Measurements from ENCODE around the gene CES5A.
"Not testable (repeated sequence)": the region's sequence is repeated elsewhere in the genome, so short reads cannot be mapped to it uniquely, and the experiment has no call there.

The CES5A gene

DNA sequence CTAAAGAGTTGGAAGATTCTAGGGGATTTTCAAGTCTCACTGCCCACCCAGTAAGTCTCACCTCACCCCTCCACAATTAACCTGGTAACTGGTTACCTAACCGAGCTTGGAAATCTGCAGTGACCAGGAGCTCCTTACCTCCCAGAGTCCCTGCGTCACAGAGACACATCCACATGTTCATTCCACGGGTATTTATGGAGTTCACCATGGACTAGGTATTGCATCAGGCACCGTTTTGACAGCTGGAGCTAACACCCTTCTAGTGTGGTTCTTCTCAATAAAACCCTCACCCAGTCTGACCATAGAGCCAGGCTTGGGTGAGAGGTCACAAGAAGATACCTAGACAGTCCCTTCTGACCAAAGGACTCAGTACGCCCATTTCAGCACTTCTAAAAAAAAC, 2.1 kb downstream of the CES5A start:
- no peaks in the 10 kb centered on the region for H3K9me3 ChIP-seq
- no peaks in the 10 kb centered on the region for H3K27me3 ChIP-seq
- TF ChIP-seq, protein P1, sequence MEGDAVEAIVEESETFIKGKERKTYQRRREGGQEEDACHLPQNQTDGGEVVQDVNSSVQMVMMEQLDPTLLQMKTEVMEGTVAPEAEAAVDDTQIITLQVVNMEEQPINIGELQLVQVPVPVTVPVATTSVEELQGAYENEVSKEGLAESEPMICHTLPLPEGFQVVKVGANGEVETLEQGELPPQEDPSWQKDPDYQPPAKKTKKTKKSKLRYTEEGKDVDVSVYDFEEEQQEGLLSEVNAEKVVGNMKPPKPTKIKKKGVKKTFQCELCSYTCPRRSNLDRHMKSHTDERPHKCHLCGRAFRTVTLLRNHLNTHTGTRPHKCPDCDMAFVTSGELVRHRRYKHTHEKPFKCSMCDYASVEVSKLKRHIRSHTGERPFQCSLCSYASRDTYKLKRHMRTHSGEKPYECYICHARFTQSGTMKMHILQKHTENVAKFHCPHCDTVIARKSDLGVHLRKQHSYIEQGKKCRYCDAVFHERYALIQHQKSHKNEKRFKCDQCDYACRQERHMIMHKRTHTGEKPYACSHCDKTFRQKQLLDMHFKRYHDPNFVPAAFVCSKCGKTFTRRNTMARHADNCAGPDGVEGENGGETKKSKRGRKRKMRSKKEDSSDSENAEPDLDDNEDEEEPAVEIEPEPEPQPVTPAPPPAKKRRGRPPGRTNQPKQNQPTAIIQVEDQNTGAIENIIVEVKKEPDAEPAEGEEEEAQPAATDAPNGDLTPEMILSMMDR (IDR thresholded peaks at IDR 0.05) = no peak
- H3K4me3 ChIP-seq (ENCODE audit: low read depth in 1 of 2, low read length in 1 of 2) = no peak overlapping the region
- no peaks in the 10 kb centered on the region for H3K36me3 ChIP-seq
- no peak overlapping the region for H3K27ac ChIP-seq
- no peaks in the 10 kb centered on the region for H3K4me1 ChIP-seq (ENCODE audit: control insufficient read depth in 1 of 2, insufficient read depth in 1 of 2, low read depth in 1 of 2, low read length in 1 of 2)

DNA sequence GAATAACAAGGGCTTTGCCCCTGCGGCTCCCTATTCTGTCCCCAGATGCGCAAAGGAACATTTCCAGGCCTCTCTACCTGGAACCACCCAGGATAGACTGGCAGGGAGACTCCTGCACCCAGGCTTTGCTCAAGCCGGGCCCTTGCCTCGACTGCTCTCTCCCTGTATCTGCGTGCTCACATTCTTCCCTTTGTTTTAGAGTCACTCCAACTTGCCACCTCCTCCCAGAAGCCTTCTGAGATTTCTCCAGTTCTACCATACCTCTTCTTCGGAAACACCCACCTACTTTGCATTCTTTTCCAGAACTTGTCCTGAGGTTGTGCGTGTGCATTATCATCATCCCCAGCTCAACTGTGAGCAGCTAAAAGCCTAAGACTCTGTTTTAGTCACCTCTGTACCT, 3.0 kb downstream of the CES5A start:
- Histone ChIP-seq H3K4me3 (ENCODE audit: low read depth in 1 of 2, low read length in 1 of 2) (no peak overlapping the region), H3K27me3 (no peaks in the 10 kb centered on the region), H3K27ac (no peak overlapping the region), H3K36me3 (no peaks in the 10 kb centered on the region), H3K4me1 (ENCODE audit: control insufficient read depth in 1 of 2, insufficient read depth in 1 of 2, low read depth in 1 of 2, low read length in 1 of 2) (no peaks in the 10 kb centered on the region), H3K9me3 (no peaks in the 10 kb centered on the region)
- TF ChIP-seq, protein P1 (IDR thresholded peaks at IDR 0.05) = no peak

DNA sequence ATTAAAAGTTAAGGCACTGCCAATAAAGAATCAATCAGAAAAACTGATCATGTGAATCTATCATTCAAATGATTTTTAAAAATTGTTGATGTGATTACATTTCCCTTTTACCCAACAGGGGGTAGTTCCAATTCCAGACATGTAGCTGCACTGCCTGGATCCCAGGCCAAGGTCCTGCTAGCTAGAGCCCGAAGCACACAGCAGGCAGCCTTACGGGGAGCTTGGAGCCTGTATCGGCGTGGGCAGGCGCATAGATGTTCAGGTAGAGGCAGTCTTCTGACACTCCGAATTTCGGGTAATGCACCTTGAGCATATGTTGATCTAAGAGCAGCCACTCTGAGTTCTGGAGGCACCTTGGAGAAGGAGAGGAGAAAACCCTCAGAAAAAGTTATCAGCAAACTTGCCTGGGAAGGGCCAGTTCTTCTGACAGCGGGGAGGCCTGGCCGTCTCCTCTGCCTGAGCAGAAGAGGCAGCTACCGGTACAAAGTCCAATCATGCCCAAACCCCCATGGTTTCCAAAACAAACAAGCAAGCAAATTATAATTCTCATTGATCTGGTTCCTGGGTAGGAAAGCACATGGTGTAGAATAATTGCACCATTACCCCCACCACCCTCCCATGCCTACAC, 3.6 kb downstream of the CES5A start:
- Histone ChIP-seq H3K9me3 (no peaks in the 10 kb centered on the region), H3K4me3 (ENCODE audit: low read depth in 1 of 2, low read length in 1 of 2) (no peak overlapping the region), H3K36me3 (no peaks in the 10 kb centered on the region), H3K4me1 (ENCODE audit: control insufficient read depth in 1 of 2, insufficient read depth in 1 of 2, low read depth in 1 of 2, low read length in 1 of 2) (no peaks in the 10 kb centered on the region), H3K27me3 (no peaks in the 10 kb centered on the region), H3K27ac (no peak overlapping the region)
- TF ChIP-seq, protein P1 (IDR thresholded peaks at IDR 0.05) = no peak

DNA sequence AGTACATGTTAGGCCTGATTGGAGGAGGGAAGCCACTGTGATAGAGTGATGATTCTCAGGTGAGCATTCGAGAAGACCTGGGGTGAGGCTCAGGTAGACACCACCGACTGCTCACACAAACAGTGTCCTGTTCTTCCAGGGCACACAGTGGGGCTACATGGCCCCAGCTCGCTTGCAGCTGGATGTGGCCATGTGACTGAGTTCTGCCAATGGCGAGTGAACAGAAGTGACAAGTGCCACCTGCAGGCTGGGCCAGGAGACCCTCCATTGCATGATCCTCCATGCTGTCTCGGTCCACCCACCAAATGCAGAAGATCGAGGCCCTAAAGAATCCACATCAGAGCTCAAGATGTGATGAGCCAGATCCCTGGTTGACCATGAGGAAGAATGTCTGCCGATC, 6.2 kb downstream of the CES5A start:
- Histone ChIP-seq H3K27ac (no peak overlapping the region), H3K9me3 (no peaks in the 10 kb centered on the region), H3K4me1 (ENCODE audit: control insufficient read depth in 1 of 2, insufficient read depth in 1 of 2, low read depth in 1 of 2, low read length in 1 of 2) (no peaks in the 10 kb centered on the region), H3K4me3 (ENCODE audit: low read depth in 1 of 2, low read length in 1 of 2) (no peak overlapping the region), H3K36me3 (no peaks in the 10 kb centered on the region), H3K27me3 (no peaks in the 10 kb centered on the region)
- TF ChIP-seq, protein P1 (IDR thresholded peaks at IDR 0.05) = no peak

DNA sequence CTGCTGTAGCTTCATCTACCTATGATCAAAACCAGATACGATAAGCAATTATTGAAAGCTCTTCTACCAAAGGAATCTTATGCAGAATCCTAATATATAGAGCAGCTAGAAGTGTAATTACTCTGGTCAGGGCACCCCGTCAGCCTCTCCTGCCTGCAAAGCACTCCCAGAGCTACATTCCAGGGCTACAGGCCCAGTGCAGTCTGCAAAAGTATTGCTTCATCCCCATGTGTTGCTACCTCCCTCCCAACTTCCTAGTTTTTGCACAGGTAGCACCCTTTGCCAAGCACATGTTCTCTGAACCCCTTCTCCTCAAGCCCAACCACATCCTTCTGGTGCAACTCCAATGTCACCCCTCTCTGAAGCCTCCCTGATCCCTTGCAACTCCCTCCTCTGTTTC, 7.0 kb downstream of the CES5A start:
- no peaks in the 10 kb centered on the region for H3K36me3 ChIP-seq
- no peaks in the 10 kb centered on the region for H3K4me1 ChIP-seq (ENCODE audit: control insufficient read depth in 1 of 2, insufficient read depth in 1 of 2, low read depth in 1 of 2, low read length in 1 of 2)
- H3K27me3 ChIP-seq = no peaks in the 10 kb centered on the region
- TF ChIP-seq, protein P1 (IDR thresholded peaks at IDR 0.05) = no peak
- H3K9me3 ChIP-seq = no peaks in the 10 kb centered on the region
- no peak overlapping the region for H3K4me3 ChIP-seq (ENCODE audit: low read depth in 1 of 2, low read length in 1 of 2)
- no peak overlapping the region for H3K27ac ChIP-seq

DNA sequence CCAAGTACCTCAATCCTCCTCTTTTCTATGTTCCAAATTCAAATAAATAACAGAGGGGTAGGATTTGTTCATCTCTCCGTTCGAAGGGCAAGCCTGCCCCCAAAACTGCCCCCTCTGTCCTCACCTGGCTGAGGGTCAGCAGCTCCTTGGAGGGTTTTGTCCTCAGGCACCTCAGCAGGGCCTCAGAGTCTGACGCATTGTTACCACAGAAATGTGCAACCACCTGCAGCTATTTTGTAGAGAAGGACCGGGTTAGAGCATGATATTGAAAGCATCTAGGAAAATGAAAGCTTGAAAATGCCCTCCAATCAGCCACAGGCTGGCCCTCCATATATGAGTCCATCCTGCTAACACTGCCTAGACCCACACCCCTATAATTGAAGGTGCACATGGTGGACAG, 13.9 kb downstream of the CES5A start:
- Histone ChIP-seq H3K27me3 (peaks cover 17% of the 10 kb centered on the region), H3K4me3 (ENCODE audit: low read depth in 1 of 2, low read length in 1 of 2) (no peak overlapping the region), H3K9me3 (no peaks in the 10 kb centered on the region), H3K4me1 (ENCODE audit: control insufficient read depth in 1 of 2, insufficient read depth in 1 of 2, low read depth in 1 of 2, low read length in 1 of 2) (no peaks in the 10 kb centered on the region), H3K36me3 (no peaks in the 10 kb centered on the region), H3K27ac (no peak overlapping the region)
- TF ChIP-seq, protein P1 (IDR thresholded peaks at IDR 0.05) = no peak

DNA sequence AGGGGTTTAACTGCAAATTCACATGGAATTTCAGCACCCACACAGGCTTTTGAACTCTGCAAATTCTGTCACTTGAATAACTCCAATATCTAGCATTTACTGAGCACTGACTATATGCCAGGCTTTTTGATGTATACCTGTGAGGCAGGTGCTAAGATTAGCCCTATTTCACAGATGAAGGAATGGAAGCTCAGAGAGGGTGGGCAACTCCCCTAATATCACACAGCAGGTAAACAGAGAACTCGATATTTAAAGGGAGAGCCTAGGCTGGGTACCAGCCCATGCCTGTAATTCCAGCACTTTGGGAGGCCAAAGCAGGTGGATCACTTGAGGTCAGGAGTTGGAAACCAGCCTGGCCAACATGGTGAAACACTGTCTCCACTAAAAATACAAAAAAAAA, 17.5 kb downstream of the CES5A start:
- not testable (repeated sequence) for H3K27ac ChIP-seq; H3K4me1 ChIP-seq (ENCODE audit: control insufficient read depth in 1 of 2, insufficient read depth in 1 of 2, low read depth in 1 of 2, low read length in 1 of 2); H3K9me3 ChIP-seq; H3K4me3 ChIP-seq (ENCODE audit: low read depth in 1 of 2, low read length in 1 of 2); H3K36me3 ChIP-seq
- peaks cover 17% of the 10 kb centered on the region for H3K27me3 ChIP-seq

All from neutrophil (primary cell).